WTC11 (cell line): Measurements from ENCODE around the gene ZNF500. TPM values are rescaled to one million over a fixed set of nuclear protein-coding genes. Genes with fewer than 3 reads are reported as not detected.
A peak's percentile ranks its signal among the peaks of the same experiment; 100 is the strongest.

Experiments used
- ATAC-seq: fragments of 200-7000 bp; cut with Tn5 transposase; 2 replicates; pipeline ENCODE4 v1.10.0; 2021; ENCODE audit warnings: mild to moderate bottlenecking, moderate library complexity
- CTCF ChIA-PET: fragments of 300-600 bp; sonication (Branson Sonifier 250); formaldehyde crosslinking; loops from one replicate; lab custom pipeline; 2021; ENCODE audit warnings: antibody characterized with exemption; lab: Charles Lee
- POLR2A ChIA-PET: fragments of 350-600 bp; sonication (Branson Sonifier 250); formaldehyde crosslinking; loops from one replicate; lab custom pipeline; 2021; ENCODE audit warnings: antibody characterized with exemption; lab: Charles Lee
- DNase-seq: peaks from one replicate; pipeline ENCODE4 v3.0.0; 2021; ENCODE audit warnings: low spot score
- H3K27ac Mint-ChIP-seq: 2 replicates; pipeline ENCODE4 v1.8.0; 2021; ENCODE audit warnings: mixed read lengths
- H3K27me3 Mint-ChIP-seq: 2 replicates; pipeline ENCODE4 v1.8.0; 2021; ENCODE audit warnings: low read depth, mild to moderate bottlenecking, moderate library complexity, mixed read lengths
- H3K36me3 Mint-ChIP-seq: 2 replicates; pipeline ENCODE4 v1.8.0; 2021; ENCODE audit warnings: mixed read lengths
- H3K4me1 Mint-ChIP-seq: 2 replicates; pipeline ENCODE4 v1.8.0; 2022; ENCODE audit warnings: mixed read lengths
- H3K4me3 Mint-ChIP-seq: 2 replicates; pipeline ENCODE4 v1.8.0; 2021; ENCODE audit warnings: mild to moderate bottlenecking, moderate library complexity, mixed read lengths
- H3K9me3 Mint-ChIP-seq: 2 replicates; pipeline ENCODE4 v1.8.0; 2021; ENCODE audit warnings: mixed read lengths
- ATF1 ChIP-seq: sonication (generic); formaldehyde crosslinking; IDR thresholded peaks from 2 replicates; pipeline ENCODE4 v1.8.1; 2023; ENCODE audit warnings: mild to moderate bottlenecking, moderate library complexity, missing genetic modification reagents
- CBFB ChIP-seq: sonication (generic); formaldehyde crosslinking; IDR thresholded peaks from 2 replicates; pipeline ENCODE4 v1.8.1; 2022; ENCODE audit warnings: mild to moderate bottlenecking, low read depth, missing genetic modification reagents
- CREB1 ChIP-seq: sonication (generic); formaldehyde crosslinking; IDR thresholded peaks from 2 replicates; pipeline ENCODE4 v1.8.0; 2023; ENCODE audit warnings: mild to moderate bottlenecking, missing genetic modification reagents
- EMX1 ChIP-seq: fragments of 250-450 bp; sonication (Bioruptor Pico); IDR thresholded peaks from 2 replicates; pipeline ENCODE4 v1.8.0; 2021; ENCODE audit warnings: mild to moderate bottlenecking
- ESRRA ChIP-seq: sonication (generic); formaldehyde crosslinking; IDR thresholded peaks from 2 replicates; pipeline ENCODE4 v1.8.1; 2022; ENCODE audit warnings: mild to moderate bottlenecking, missing genetic modification reagents, borderline replicate concordance
- FOXK1 ChIP-seq: sonication (generic); formaldehyde crosslinking; IDR thresholded peaks from 2 replicates; pipeline ENCODE4 v1.8.0; 2022; ENCODE audit warnings: mild to moderate bottlenecking, moderate library complexity, missing genetic modification reagents
- GRHL2 ChIP-seq: fragments of 250-450 bp; sonication (Bioruptor Pico); IDR thresholded peaks from 2 replicates; pipeline ENCODE4 v1.8.0; 2022; ENCODE audit warnings: mild to moderate bottlenecking, moderate library complexity; ENCODE audit not compliant: insufficient replicate concordance, severe bottlenecking
- IRF2 ChIP-seq: sonication (generic); formaldehyde crosslinking; IDR thresholded peaks from 2 replicates; pipeline ENCODE4 v1.8.0; 2022; ENCODE audit warnings: low read depth, missing genetic modification reagents, borderline replicate concordance
- MYBL2 ChIP-seq: sonication (generic); formaldehyde crosslinking; IDR thresholded peaks from 2 replicates; pipeline ENCODE4 v1.8.1; 2023; ENCODE audit warnings: mild to moderate bottlenecking, moderate library complexity, missing genetic modification reagents
- NFATC4 ChIP-seq: fragments of 250-450 bp; sonication (Bioruptor Pico); IDR thresholded peaks from 2 replicates; pipeline ENCODE4 v1.9.0; 2021; ENCODE audit warnings: mild to moderate bottlenecking
- NR3C1 ChIP-seq: sonication (generic); formaldehyde crosslinking; conservative IDR thresholded peaks from 2 replicates; pipeline ENCODE4 v1.8.1; 2023; ENCODE audit warnings: low read depth, mild to moderate bottlenecking, missing genetic modification reagents
- RORB ChIP-seq: fragments of 250-450 bp; sonication (Bioruptor Pico); IDR thresholded peaks from 2 replicates; pipeline ENCODE4 v1.9.0; 2021; ENCODE audit warnings: mild to moderate bottlenecking
- SOX15 ChIP-seq: fragments of 250-450 bp; sonication (Bioruptor Pico); IDR thresholded peaks from 2 replicates; pipeline ENCODE4 v1.9.0; 2021; ENCODE audit warnings: mild to moderate bottlenecking
- ZBTB21 ChIP-seq: sonication (generic); formaldehyde crosslinking; IDR thresholded peaks from 2 replicates; pipeline ENCODE4 v1.8.1; 2023; ENCODE audit warnings: mild to moderate bottlenecking, missing genetic modification reagents, borderline replicate concordance
- ZNF232 ChIP-seq: sonication (generic); formaldehyde crosslinking; IDR thresholded peaks from 2 replicates; pipeline ENCODE4 v1.8.0; 2022; ENCODE audit warnings: mild to moderate bottlenecking, missing genetic modification reagents
- ZNF263 ChIP-seq: sonication (generic); formaldehyde crosslinking; IDR thresholded peaks from 2 replicates; pipeline ENCODE4 v1.8.1; 2022; ENCODE audit warnings: low read depth, mild to moderate bottlenecking, moderate library complexity, missing genetic modification reagents
- ZNF671 ChIP-seq: fragments of 250-450 bp; sonication (Bioruptor Pico); IDR thresholded peaks from 2 replicates; pipeline ENCODE4 v1.8.0; 2021; ENCODE audit warnings: mild to moderate bottlenecking
- total RNA-seq: library from RNA; stranded (reverse); gene quantifications from 3 replicates; pipeline ENCODE4 v1.2.3, GENCODE V29; 2021
- TF ChIP-seq, protein P1 (sequence below): fragments of 250-450 bp; sonication (Bioruptor Pico); IDR thresholded peaks from 2 replicates; pipeline ENCODE4 v1.9.0; 2021; ENCODE audit warnings: mild to moderate bottlenecking, borderline replicate concordance
- TF ChIP-seq, protein P2 (sequence below): sonication (generic); formaldehyde crosslinking; IDR thresholded peaks from 2 replicates; pipeline ENCODE4 v1.8.0; 2022; ENCODE audit warnings: mild to moderate bottlenecking, missing genetic modification reagents
- TF ChIP-seq, protein P3 (sequence below): fragments of 250-450 bp; sonication (Bioruptor Pico); IDR thresholded peaks from 2 replicates; pipeline ENCODE4 v1.9.0; 2021; ENCODE audit warnings: moderate library complexity, mild to moderate bottlenecking, inconsistent platforms, borderline replicate concordance
- TF ChIP-seq, protein P4 (sequence below): fragments of 250-450 bp; sonication (Bioruptor Pico); IDR thresholded peaks from 2 replicates; pipeline ENCODE4 v1.8.0; 2021; ENCODE audit warnings: mild to moderate bottlenecking
- TF ChIP-seq, protein P5 (sequence below): sonication (generic); formaldehyde crosslinking; IDR thresholded peaks from 2 replicates; pipeline ENCODE4 v1.8.1; 2023; ENCODE audit warnings: mild to moderate bottlenecking, missing genetic modification reagents, moderate library complexity

ZNF500 gene
- total RNA-seq, 1 experiment from 2014 or later, result 19.9 TPM

DNA sequence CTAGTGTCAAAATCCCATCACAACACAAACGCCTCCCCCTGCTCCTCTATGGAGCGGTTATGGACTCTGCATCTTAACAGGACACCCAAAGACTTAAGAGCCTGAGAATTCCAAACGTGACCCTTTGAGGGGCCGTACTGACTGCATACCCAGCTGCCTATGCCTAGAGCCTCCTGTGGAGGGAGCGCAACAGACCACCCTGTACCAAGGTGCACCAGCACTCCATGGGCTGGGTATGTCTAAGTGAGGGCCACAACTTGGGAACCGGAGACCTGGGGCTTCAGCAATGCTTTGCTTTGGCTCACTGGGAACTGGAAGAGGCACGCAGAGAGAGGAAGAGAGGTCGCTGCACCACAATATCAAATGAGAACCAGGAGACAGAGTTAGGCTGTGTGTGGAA is 38.3 kb downstream of the ZNF500 start (continued):
- TF ChIP-seq, protein P1, sequence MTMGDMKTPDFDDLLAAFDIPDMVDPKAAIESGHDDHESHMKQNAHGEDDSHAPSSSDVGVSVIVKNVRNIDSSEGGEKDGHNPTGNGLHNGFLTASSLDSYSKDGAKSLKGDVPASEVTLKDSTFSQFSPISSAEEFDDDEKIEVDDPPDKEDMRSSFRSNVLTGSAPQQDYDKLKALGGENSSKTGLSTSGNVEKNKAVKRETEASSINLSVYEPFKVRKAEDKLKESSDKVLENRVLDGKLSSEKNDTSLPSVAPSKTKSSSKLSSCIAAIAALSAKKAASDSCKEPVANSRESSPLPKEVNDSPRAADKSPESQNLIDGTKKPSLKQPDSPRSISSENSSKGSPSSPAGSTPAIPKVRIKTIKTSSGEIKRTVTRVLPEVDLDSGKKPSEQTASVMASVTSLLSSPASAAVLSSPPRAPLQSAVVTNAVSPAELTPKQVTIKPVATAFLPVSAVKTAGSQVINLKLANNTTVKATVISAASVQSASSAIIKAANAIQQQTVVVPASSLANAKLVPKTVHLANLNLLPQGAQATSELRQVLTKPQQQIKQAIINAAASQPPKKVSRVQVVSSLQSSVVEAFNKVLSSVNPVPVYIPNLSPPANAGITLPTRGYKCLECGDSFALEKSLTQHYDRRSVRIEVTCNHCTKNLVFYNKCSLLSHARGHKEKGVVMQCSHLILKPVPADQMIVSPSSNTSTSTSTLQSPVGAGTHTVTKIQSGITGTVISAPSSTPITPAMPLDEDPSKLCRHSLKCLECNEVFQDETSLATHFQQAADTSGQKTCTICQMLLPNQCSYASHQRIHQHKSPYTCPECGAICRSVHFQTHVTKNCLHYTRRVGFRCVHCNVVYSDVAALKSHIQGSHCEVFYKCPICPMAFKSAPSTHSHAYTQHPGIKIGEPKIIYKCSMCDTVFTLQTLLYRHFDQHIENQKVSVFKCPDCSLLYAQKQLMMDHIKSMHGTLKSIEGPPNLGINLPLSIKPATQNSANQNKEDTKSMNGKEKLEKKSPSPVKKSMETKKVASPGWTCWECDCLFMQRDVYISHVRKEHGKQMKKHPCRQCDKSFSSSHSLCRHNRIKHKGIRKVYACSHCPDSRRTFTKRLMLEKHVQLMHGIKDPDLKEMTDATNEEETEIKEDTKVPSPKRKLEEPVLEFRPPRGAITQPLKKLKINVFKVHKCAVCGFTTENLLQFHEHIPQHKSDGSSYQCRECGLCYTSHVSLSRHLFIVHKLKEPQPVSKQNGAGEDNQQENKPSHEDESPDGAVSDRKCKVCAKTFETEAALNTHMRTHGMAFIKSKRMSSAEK (CRISPR knock-in tag), result no peak
- TF ChIP-seq CREB1 (no peak), EMX1 (CRISPR knock-in tag) (no peak), GRHL2 (CRISPR knock-in tag) (no peak), ATF1 (CRISPR knock-in tag) (no peak), FOXK1 (CRISPR knock-in tag) (no peak), SOX15 (no peak)

DNA sequence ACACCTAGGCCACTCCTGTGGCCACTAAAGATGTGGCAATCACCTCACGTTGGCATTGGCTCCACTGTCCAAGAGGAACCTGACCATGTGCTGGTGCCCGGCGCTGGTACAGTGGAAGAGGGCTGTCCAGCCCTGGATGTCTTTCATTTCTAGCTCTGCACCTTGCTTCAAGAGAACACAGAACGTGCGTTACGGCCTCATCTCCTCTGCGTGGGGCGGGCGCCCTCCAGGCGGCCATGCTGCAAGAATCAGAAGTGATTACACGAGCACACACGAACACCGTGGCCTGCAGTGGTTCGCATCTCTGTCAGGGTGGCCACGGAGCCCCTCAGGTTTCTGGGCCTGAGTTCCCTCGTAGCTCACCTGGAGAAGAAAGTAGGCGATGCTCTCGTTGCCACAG is 40.3 kb downstream of the ZNF500 start:
- POLR2A ChIA-PET, result interaction anchor here (0.6 kb wide), 2 partner anchors 22 to 224 kb away, joined by 3 to 4 read pairs; no protein-coding TSS in a partner anchor
- Mint-ChIP-seq H3K27me3 (no peaks in the 10 kb centered on the region), H3K4me1 (no peaks in the 10 kb centered on the region), H3K9me3 (no peaks in the 10 kb centered on the region), H3K27ac (peak overlapping the region; percentile 50; the same call in 1 of the 2 replicates), H3K36me3 (peaks cover 52% of the 10 kb centered on the region), H3K4me3 (no peak overlapping the region)
- DNase-seq (no peak), ATAC-seq (no peak)
- CTCF ChIA-PET, result no interaction called here
- TF ChIP-seq NFATC4 (CRISPR knock-in tag) (no peak), NR3C1 (CRISPR knock-in tag) (no peak), ZNF671 (CRISPR knock-in tag) (no peak), MYBL2 (no peak), ESRRA (CRISPR knock-in tag) (no peak), ZBTB21 (no peak)
- TF ChIP-seq, protein P2, sequence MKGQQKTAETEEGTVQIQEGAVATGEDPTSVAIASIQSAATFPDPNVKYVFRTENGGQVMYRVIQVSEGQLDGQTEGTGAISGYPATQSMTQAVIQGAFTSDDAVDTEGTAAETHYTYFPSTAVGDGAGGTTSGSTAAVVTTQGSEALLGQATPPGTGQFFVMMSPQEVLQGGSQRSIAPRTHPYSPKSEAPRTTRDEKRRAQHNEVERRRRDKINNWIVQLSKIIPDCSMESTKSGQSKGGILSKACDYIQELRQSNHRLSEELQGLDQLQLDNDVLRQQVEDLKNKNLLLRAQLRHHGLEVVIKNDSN (CRISPR knock-in tag), result no peak

DNA sequence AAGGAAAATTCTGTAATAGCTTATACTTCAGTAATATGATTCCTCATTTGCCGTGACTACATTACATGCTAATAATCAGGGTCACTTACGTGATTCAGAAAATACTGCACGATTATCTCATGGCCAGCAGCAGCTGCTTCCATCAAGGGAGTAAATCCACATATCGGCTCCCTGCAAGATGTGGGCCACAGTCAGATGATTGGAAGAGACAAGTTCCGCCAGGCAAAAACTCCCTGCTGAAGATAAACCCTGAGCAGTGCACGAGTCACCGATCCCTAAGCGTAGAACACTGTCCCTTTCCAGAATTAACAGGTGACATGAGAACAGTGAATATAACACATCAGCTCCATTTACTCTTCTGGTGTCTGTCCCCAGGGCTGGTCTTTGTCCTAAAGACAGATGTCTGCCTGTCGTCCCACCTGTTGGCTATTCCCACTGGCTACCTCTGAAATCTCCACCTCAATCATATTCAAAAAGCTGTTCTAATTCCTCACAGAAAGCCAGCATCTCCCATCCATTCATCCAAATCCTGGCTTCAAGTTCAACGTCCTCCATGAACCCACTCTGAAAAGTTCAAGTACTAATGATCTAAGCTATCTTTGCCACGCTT is 42.2 kb downstream of the ZNF500 start:
- TF ChIP-seq CBFB (CRISPR knock-in tag), result no peak
- TF ChIP-seq GRHL2 (CRISPR knock-in tag), result no peak
- no peak for TF ChIP-seq RORB
- ATAC-seq (no peak), DNase-seq (no peak)
- ChIA-PET POLR2A (no interaction called here), CTCF (no interaction called here)
- Mint-ChIP-seq H3K27ac (no peak overlapping the region), H3K36me3 (peaks cover 44% of the 10 kb centered on the region), H3K4me1 (no peaks in the 10 kb centered on the region), H3K9me3 (no peaks in the 10 kb centered on the region), H3K27me3 (no peaks in the 10 kb centered on the region), H3K4me3 (no peak overlapping the region)

DNA sequence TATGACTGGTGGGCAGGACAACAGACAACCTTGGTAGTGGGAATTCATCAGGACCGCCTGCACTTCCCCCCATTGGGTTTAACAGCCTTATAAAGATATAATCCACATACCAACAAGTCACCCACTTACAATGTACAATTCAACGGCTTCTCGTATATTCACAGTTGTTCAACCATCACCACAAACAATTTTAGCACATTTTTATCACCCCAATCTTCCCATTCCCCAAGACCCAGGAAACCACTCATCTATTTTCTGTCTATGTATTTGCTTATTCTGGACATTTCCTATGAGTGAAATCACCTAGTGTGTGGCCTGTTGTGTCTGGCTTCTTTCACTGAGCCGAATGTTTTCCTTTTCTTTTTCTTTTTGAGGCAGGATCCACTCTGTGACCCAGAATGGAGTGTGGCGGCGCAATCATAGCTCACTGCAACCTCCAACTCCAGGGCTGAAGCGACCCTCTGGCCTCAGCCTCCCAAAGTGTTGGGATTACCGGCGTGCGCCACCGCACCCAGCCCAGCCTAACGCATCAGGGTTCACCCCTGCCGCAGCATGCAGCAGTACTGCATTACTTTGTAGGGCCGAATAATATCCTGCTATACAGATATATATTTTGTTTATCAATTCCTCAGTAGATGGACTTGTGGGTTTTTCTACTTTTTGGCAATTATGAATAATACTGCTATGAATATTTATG is 43.7 kb downstream of the ZNF500 start:
- no peak for ATAC-seq
- CTCF ChIA-PET, result no interaction called here
- Mint-ChIP-seq H3K4me3 (no peak overlapping the region), H3K4me1 (peaks cover 13% of the 10 kb centered on the region), H3K27me3 (no peaks in the 10 kb centered on the region), H3K9me3 (no peaks in the 10 kb centered on the region), H3K27ac (no peak overlapping the region), H3K36me3 (peaks cover 34% of the 10 kb centered on the region)
- DNase-seq, result no peak
- POLR2A ChIA-PET, result interaction anchor here (1.2 kb wide), 1 partner anchor 11 kb away, joined by 6 read pairs; the partner anchor contains the start of genes ANKS3 and DNAAF8
- TF ChIP-seq IRF2 (CRISPR knock-in tag) (no peak), RORB (no peak), ZNF232 (CRISPR knock-in tag) (no peak), CREB1 (no peak), SOX15 (no peak), ZNF263 (CRISPR knock-in tag) (no peak)
- TF ChIP-seq, protein P3, sequence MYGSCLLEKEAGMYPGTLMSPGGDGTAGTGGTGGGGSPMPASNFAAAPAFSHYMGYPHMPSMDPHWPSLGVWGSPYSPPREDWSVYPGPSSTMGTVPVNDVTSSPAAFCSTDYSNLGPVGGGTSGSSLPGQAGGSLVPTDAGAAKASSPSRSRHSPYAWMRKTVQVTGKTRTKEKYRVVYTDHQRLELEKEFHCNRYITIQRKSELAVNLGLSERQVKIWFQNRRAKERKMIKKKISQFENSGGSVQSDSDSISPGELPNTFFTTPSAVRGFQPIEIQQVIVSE (CRISPR knock-in tag), result no peak
- TF ChIP-seq, protein P4, sequence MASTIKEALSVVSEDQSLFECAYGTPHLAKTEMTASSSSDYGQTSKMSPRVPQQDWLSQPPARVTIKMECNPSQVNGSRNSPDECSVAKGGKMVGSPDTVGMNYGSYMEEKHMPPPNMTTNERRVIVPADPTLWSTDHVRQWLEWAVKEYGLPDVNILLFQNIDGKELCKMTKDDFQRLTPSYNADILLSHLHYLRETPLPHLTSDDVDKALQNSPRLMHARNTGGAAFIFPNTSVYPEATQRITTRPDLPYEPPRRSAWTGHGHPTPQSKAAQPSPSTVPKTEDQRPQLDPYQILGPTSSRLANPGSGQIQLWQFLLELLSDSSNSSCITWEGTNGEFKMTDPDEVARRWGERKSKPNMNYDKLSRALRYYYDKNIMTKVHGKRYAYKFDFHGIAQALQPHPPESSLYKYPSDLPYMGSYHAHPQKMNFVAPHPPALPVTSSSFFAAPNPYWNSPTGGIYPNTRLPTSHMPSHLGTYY (CRISPR knock-in tag), result no peak
- TF ChIP-seq, protein P5, sequence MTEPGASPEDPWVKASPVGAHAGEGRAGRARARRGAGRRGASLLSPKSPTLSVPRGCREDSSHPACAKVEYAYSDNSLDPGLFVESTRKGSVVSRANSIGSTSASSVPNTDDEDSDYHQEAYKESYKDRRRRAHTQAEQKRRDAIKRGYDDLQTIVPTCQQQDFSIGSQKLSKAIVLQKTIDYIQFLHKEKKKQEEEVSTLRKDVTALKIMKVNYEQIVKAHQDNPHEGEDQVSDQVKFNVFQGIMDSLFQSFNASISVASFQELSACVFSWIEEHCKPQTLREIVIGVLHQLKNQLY (CRISPR knock-in tag), result no peak
